Measurements from ENCODE around the gene ITIH4.

DNA sequence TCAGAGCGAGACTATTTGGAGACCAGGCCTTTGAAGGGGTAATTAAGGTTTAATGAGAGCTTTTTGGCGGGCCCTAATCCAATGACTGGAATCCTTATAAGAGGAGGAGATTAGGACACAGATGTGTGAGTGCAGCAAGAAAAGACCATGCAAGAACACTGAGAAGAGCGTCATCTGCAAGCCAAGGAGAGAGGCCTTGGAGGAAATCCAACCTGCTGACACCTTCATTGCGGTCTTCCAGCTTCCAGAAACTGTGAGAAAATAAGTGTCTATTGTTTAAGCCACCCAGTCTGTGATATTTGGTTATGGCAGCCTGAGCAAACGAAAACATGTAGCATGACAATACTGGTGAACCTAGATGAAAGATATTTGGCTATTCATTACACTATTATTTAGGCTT lies 27.4 kb upstream of the ITIH4 start:
- no peak for TF ChIP-seq POLR2AphosphoS5 (IDR thresholded peaks at IDR 0.05)
- no peak for TF ChIP-seq EP300 (IDR thresholded peaks at IDR 0.05)

All from upper lobe of left lung (tissue), 4 donors.